ENCODE measurements around the gene PEMT.

PEMT gene

GRCh38 chr17:17469358-17469757 is 122.2 kb downstream of the PEMT start:
- H3K9me2 ChIP-seq (replicated peaks; ENCODE audit: insufficient read depth, low read length), result no peaks in the 10 kb centered on the region
- no peaks in the 10 kb centered on the region for H3K36me3 ChIP-seq (ENCODE audit: low read length)
- no peak for TF ChIP-seq EZH2phosphoT487 (conservative IDR thresholded peaks at IDR 0.05; ENCODE audit: low read length)
- no peak for TF ChIP-seq CTCF (IDR thresholded peaks at IDR 0.05; ENCODE audit: insufficient read depth, low read length, poor library complexity, severe bottlenecking)
- H3K9ac ChIP-seq (ENCODE audit: low read length), result no peak overlapping the region
- H3K27me3 ChIP-seq (ENCODE audit: low read length), result no peaks in the 10 kb centered on the region
- no peaks in the 10 kb centered on the region for H3F3A ChIP-seq (ENCODE audit: insufficient read depth)
- no peak overlapping the region for H3K4me2 ChIP-seq (ENCODE audit: low read depth, low read length, poor library complexity, severe bottlenecking)
- H4K20me1 ChIP-seq (ENCODE audit: low read depth, low read length), result no peaks in the 10 kb centered on the region
- no peak overlapping the region for H3K27ac ChIP-seq (ENCODE audit: low read depth, low read length)
- no peak overlapping the region for H2AFZ ChIP-seq (ENCODE audit: low read depth, low read length, severe bottlenecking)
- no peaks in the 10 kb centered on the region for H3K9me3 ChIP-seq (ENCODE audit: insufficient read depth, low read length)
- H3K79me2 ChIP-seq (ENCODE audit: insufficient read depth, low read length), result no peaks in the 10 kb centered on the region
- H3K4me3 ChIP-seq (ENCODE audit: insufficient read depth, low read length, poor library complexity, severe bottlenecking), result no peak overlapping the region

GRCh38 chr17:17468217-17469010 is 123.1 kb downstream of the PEMT start:
- H3K36me3 ChIP-seq (ENCODE audit: low read length), result no peaks in the 10 kb centered on the region
- H4K20me1 ChIP-seq (ENCODE audit: low read depth, low read length), result no peaks in the 10 kb centered on the region
- H3K4me2 ChIP-seq (ENCODE audit: low read depth, low read length, poor library complexity, severe bottlenecking), result no peak overlapping the region
- H3K4me3 ChIP-seq (ENCODE audit: insufficient read depth, low read length, poor library complexity, severe bottlenecking), result no peak overlapping the region
- no peaks in the 10 kb centered on the region for H3K27me3 ChIP-seq (ENCODE audit: low read length)
- H3K9ac ChIP-seq (ENCODE audit: low read length), result no peak overlapping the region
- H3F3A ChIP-seq (ENCODE audit: insufficient read depth), result no peaks in the 10 kb centered on the region
- H3K79me2 ChIP-seq (ENCODE audit: insufficient read depth, low read length), result no peaks in the 10 kb centered on the region
- TF ChIP-seq CTCF (IDR thresholded peaks at IDR 0.05; ENCODE audit: insufficient read depth, low read length, poor library complexity, severe bottlenecking), result no peak
- no peak for TF ChIP-seq EZH2phosphoT487 (conservative IDR thresholded peaks at IDR 0.05; ENCODE audit: low read length)
- no peak overlapping the region for H2AFZ ChIP-seq (ENCODE audit: low read depth, low read length, severe bottlenecking)
- no peaks in the 10 kb centered on the region for H3K9me3 ChIP-seq (ENCODE audit: insufficient read depth, low read length)
- no peak overlapping the region for H3K27ac ChIP-seq (ENCODE audit: low read depth, low read length)
- no peaks in the 10 kb centered on the region for H3K9me2 ChIP-seq (replicated peaks; ENCODE audit: insufficient read depth, low read length)

GRCh38 chr17:17467720-17468119 is 123.8 kb downstream of the PEMT start:
- Histone ChIP-seq H3K27me3 (ENCODE audit: low read length) (no peaks in the 10 kb centered on the region), H3K9me2 (replicated peaks; ENCODE audit: insufficient read depth, low read length) (no peaks in the 10 kb centered on the region), H3K27ac (ENCODE audit: low read depth, low read length) (no peak overlapping the region), H3K36me3 (ENCODE audit: low read length) (no peaks in the 10 kb centered on the region), H3K9me3 (ENCODE audit: insufficient read depth, low read length) (no peaks in the 10 kb centered on the region), H4K20me1 (ENCODE audit: low read depth, low read length) (no peaks in the 10 kb centered on the region), H2AFZ (ENCODE audit: low read depth, low read length, severe bottlenecking) (no peak overlapping the region), H3K4me2 (ENCODE audit: low read depth, low read length, poor library complexity, severe bottlenecking) (no peak overlapping the region), H3K79me2 (ENCODE audit: insufficient read depth, low read length) (no peaks in the 10 kb centered on the region), H3K4me3 (ENCODE audit: insufficient read depth, low read length, poor library complexity, severe bottlenecking) (no peak overlapping the region), H3F3A (ENCODE audit: insufficient read depth) (no peaks in the 10 kb centered on the region), H3K9ac (ENCODE audit: low read length) (no peak overlapping the region)
- TF ChIP-seq CTCF (IDR thresholded peaks at IDR 0.05; ENCODE audit: insufficient read depth, low read length, poor library complexity, severe bottlenecking) (no peak), EZH2phosphoT487 (conservative IDR thresholded peaks at IDR 0.05; ENCODE audit: low read length) (no peak)

All from SU-DHL-6 (cell line).